HepG2 (cell line): ENCODE results near the gene KIAA0040. TPM values are rescaled to one million over a fixed set of nuclear protein-coding genes. Genes with fewer than 3 reads are reported as not detected.

Experiments
- ATAC-seq: fragments of 200-7000 bp; cut with Tn5 transposase; 3 replicates; pipeline ENCODE4 v1.9.1; 2020; ENCODE audit warnings: mild to moderate bottlenecking, moderate library complexity
- BruUV-seq: library from RNA; stranded (reverse); fragments of 400-500 nt; replicated peaks from 2 replicates; lab custom pipeline; 2021; lab: Mats Ljungman, UMichigan
- CTCF ChIA-PET: fragments of 300-600 bp; formaldehyde crosslinking; extraction: SDS; loops from one replicate; lab custom pipeline; 2021; ENCODE audit warnings: low total read pairs, inconsistent platforms, low intra/inter-chr PET ratio; lab: Yijun Ruan, JAX
- POLR2A ChIA-PET: fragments of 350-600 bp; sonication (Branson Sonifier 250); formaldehyde crosslinking; loops from one replicate; lab custom pipeline; 2020; ENCODE audit warnings: antibody characterized with exemption, inconsistent platforms; lab: Yijun Ruan, JAX
- DNase-seq: peaks from one replicate; pipeline ENCODE4 v3.0.0-alpha.2; 2015; ENCODE audit warnings: low spot score
- FAIRE-seq: peaks from 3 replicates; lab custom pipeline; 2011; peaks lifted over from hg19 to GRCh38; lab: Jason Lieb, UNC
- H2AFZ ChIP-seq: one replicate; pipeline ENCODE4 v1.6.1; 2011; ENCODE audit warnings: low read length, inconsistent platforms
- H3K27ac ChIP-seq: fragments of 300-600 bp; 3 replicates; pipeline ENCODE4 v1.8.0; 2011; ENCODE audit warnings: mixed run types, mild to moderate bottlenecking, mixed read lengths, low read length, inconsistent platforms; ENCODE audit not compliant: insufficient read depth; ENCODE audit errors: extremely low read length
- H3K27me3 ChIP-seq, 2 experiments: fragments of 200-600 bp in 1 of 2; 2 replicates in 1 of 2; 3 replicates in 1 of 2; pipeline versions ENCODE4 v1.6.0 to v1.8.0; 2011; ENCODE audit warnings: low read length in 2 of 2, mild to moderate bottlenecking in 2 of 2, moderate library complexity in 2 of 2, inconsistent platforms in 1 of 2; ENCODE audit not compliant: insufficient read depth in 2 of 2, control insufficient read depth in 1 of 2
- H3K36me3 ChIP-seq, 2 experiments: fragments of 200-600 bp in 1 of 2; replicated peaks in 1 of 2; 2 replicates in 1 of 2; 3 replicates in 1 of 2; pipeline versions ENCODE4 v1.5.1 to v1.8.0; 2011; ENCODE audit warnings: low read length in 2 of 2, inconsistent platforms in 1 of 2; ENCODE audit not compliant: insufficient read depth in 2 of 2, control insufficient read depth in 1 of 2
- H3K4me1 ChIP-seq: 2 replicates; pipeline ENCODE4 v1.5.1; 2012; ENCODE audit warnings: low read length, inconsistent platforms; ENCODE audit not compliant: insufficient read depth
- H3K4me2 ChIP-seq: 2 replicates; pipeline ENCODE4 v1.6.0; 2011; ENCODE audit warnings: low read depth, low read length, inconsistent platforms
- H3K4me3 ChIP-seq, 3 experiments: fragments of 200-600 bp in 1 of 3; sonication (generic), shearing (Covaris generic) in 1 of 3; replicated peaks in 1 of 3; 2 replicates each; pipeline ENCODE4 v1.5.1; 2011 to 2016; ENCODE audit warnings: low read length in 3 of 3, inconsistent platforms in 2 of 3, low read depth in 2 of 3, mild to moderate bottlenecking in 2 of 3, control low read depth in 1 of 3, mixed read lengths in 1 of 3; ENCODE audit not compliant: insufficient read depth in 1 of 3
- H3K79me2 ChIP-seq: one replicate; pipeline ENCODE4 v1.6.1; 2011; ENCODE audit warnings: low read length, inconsistent platforms; ENCODE audit not compliant: insufficient read depth
- H3K9ac ChIP-seq: 2 replicates; pipeline ENCODE4 v1.6.0; 2011; ENCODE audit warnings: mild to moderate bottlenecking, low read depth, low read length, inconsistent platforms; ENCODE audit not compliant: insufficient read depth
- H3K9me3 ChIP-seq: 2 replicates; pipeline ENCODE4 v1.5.1; 2012; ENCODE audit warnings: mild to moderate bottlenecking, low read length
- H4K20me1 ChIP-seq: 2 replicates; pipeline ENCODE4 v1.6.0; 2011; ENCODE audit warnings: inconsistent platforms, mild to moderate bottlenecking, low read length, moderate library complexity; ENCODE audit not compliant: insufficient read depth
- CREB1 ChIP-seq, 2 experiments: fragments of 450-650 bp in 1 of 2; IDR thresholded peaks; 2 replicates each; pipeline ENCODE4 v1.6.1; 2016 to 2017; ENCODE audit warnings: control low read depth in 1 of 2, mild to moderate bottlenecking in 1 of 2, missing compliant biosample characterization in 1 of 2, missing genetic modification characterization in 1 of 2
- JARID2 ChIP-seq: sonication (generic); formaldehyde crosslinking; IDR thresholded peaks from 2 replicates; pipeline ENCODE4 v1.8.1; 2023; ENCODE audit warnings: missing genetic modification reagents, inconsistent platforms; ENCODE audit not compliant: insufficient replicate concordance
- MEIS2 ChIP-seq: sonication (generic); formaldehyde crosslinking; IDR thresholded peaks from 2 replicates; pipeline ENCODE4 v1.9.0; 2021; ENCODE audit warnings: mild to moderate bottlenecking, missing genetic modification reagents
- SMAD1 ChIP-seq: sonication (generic); formaldehyde crosslinking; IDR thresholded peaks from 2 replicates; pipeline ENCODE4 v1.4.0; 2020; ENCODE audit warnings: missing genetic modification reagents, low read depth, mild to moderate bottlenecking, borderline replicate concordance
- TGIF2 ChIP-seq: IDR thresholded peaks from 2 replicates; pipeline ENCODE4 v1.6.1; 2016; ENCODE audit warnings: control low read depth, missing compliant biosample characterization
- ZBTB3 ChIP-seq: sonication (generic); formaldehyde crosslinking; IDR thresholded peaks from 2 replicates; pipeline ENCODE4 v1.4.0; 2020; ENCODE audit warnings: low read depth, mild to moderate bottlenecking, moderate library complexity, missing genetic modification reagents, borderline replicate concordance
- ZNF317 ChIP-seq: sonication (generic); formaldehyde crosslinking; IDR thresholded peaks from 2 replicates; pipeline ENCODE4 v1.5.0; 2020; ENCODE audit warnings: mild to moderate bottlenecking, missing genetic modification reagents
- ZNF496 ChIP-seq: sonication (generic); formaldehyde crosslinking; IDR thresholded peaks from 2 replicates; pipeline ENCODE4 v1.8.1; 2023; ENCODE audit warnings: mild to moderate bottlenecking, moderate library complexity, missing genetic modification reagents; ENCODE audit not compliant: insufficient replicate concordance
- ZNF737 ChIP-seq: sonication (generic); formaldehyde crosslinking; IDR thresholded peaks from 2 replicates; pipeline ENCODE4 v1.5.0; 2020; ENCODE audit warnings: missing genetic modification reagents, mild to moderate bottlenecking, borderline replicate concordance
- ZNF780A ChIP-seq: sonication (generic); formaldehyde crosslinking; IDR thresholded peaks from 2 replicates; pipeline ENCODE4 v1.8.0; 2022; ENCODE audit warnings: mild to moderate bottlenecking, missing genetic modification reagents, moderate library complexity
- WGBS: methylation state at CpG from one replicate; pipeline ENCODE4 v1.1.6; 2017; ENCODE audit warnings: low lambda C conversion rate; 5-methylcytosine and 5-hydroxymethylcytosine counted together
- in situ Hi-C: cut with HindIII; loops from 2 replicates; pipeline ENCODE4 v1.10.0; 2017; ENCODE audit warnings: low pct_unique_long_range_greater_than_20kb; ENCODE audit not compliant: extremely low pct_ligation_motif_present
- intact Hi-C: fragments of 100-400 bp; cut with micrococcal nuclease; formaldehyde crosslinking; loops from one replicate; pipeline ENCODE4 v1.10.0; 2022; ENCODE audit not compliant: unreplicated experiment
- polyA plus RNA-seq, 8 experiments: library from polyadenylated mRNA; depleted of rRNA in 3 of 8; stranded (reverse) in 7 of 8; unstranded in 1 of 8; fragments of >200 nt; fragmentation: Illumina TruSeq in 4 of 8; extraction: Trizol in 4 of 8; gene quantifications; 2 replicates each; pipeline versions ENCODE4 v1.2.1 to v1.2.3, GENCODE V29; 2011 to 2016; ENCODE audit warnings: low read depth in 4 of 8, missing spikeins in 1 of 8, mixed read lengths in 1 of 8; ENCODE audit not compliant: insufficient read depth in 1 of 8
- total RNA-seq, 5 experiments: library from RNA; depleted of rRNA; stranded (reverse); fragments of >200 nt; fragmentation: Illumina TruSeq; extraction: Trizol; gene quantifications; 2 replicates each; pipeline ENCODE4 v1.2.3, GENCODE V29; 2016; ENCODE audit warnings: low read depth in 1 of 5
- TF ChIP-seq, protein P1 (sequence below): IDR thresholded peaks from 2 replicates; pipeline ENCODE4 v1.6.1; 2016; ENCODE audit warnings: mild to moderate bottlenecking, missing biosample characterization, missing genetic modification reagents

Gene KIAA0040
- total and polyA plus RNA-seq, 2 of the 13 experiments (the other 11 are each of a cell fraction or from before 2014, with no cell fraction given) = 0.24 to 0.26 TPM

DNA sequence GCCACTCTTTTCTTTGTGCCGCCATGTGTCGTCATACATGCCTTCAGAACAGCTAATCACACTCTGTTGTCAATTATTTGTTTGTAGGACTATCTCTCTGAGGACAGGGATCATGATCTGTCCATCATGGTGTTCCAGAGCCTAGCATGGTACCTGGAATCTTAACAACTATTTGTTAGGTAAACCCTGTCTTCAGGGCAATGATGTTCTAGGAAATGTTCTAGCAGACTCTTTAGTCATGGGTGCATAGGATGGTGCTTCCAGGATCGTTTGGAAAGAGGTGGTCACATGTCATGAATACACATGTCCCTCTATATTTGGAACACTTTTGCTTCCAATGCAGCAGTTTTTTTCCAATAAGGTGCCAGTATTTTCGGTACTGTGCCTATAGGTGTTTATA lies 18.2 kb upstream of the KIAA0040 start:
- CTCF ChIA-PET = no interaction called here
- no peak for DNase-seq
- FAIRE-seq = no peak

DNA sequence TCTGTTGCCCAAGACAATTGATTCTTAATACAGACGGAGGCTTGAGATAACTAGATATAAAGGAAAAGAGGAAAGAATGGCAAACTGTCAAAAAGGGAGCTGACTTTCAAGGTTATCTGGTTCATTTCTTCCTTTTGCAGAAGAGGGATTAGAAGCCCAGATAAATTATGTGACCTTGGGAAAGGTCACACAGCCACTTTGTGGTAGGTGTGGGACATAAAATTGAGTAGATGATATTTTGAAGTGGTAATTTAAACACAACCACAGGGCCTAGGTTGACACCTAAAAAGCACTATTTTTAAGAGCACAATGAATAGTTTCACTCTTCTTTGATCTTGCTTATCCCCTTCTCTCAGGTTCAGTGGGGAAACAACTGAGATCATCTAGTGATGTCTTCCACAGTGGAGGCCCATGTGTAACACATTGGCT lies 16.9 kb upstream of the KIAA0040 start:
- no TSS peak for BruUV-seq
- Histone ChIP-seq H3K27ac (no peak overlapping the region), H3K4me1 (no peaks in the 10 kb centered on the region), H3K4me2 (no peak overlapping the region), H3K27me3 (no peaks in the 10 kb centered on the region), H3K9me3 (no peaks in the 10 kb centered on the region), H4K20me1 (no peaks in the 10 kb centered on the region), H2AFZ (no peak overlapping the region), H3K9ac (no peak overlapping the region), H3K79me2 (no peaks in the 10 kb centered on the region), H3K36me3 (no peaks in the 10 kb centered on the region), H3K4me3 (no peak overlapping the region)
- FAIRE-seq = no peak
- WGBS = 3% methylated on average over 1 of the region's 1 CpG
- CTCF ChIA-PET = no interaction called here
- no peak for TF ChIP-seq JARID2 (CRISPR knock-in tag)
- TF ChIP-seq TGIF2 (CRISPR knock-in tag) = no peak
- no peak for TF ChIP-seq ZBTB3 (CRISPR knock-in tag)
- no peak for TF ChIP-seq ZNF737 (CRISPR knock-in tag)
- TF ChIP-seq ZNF317 (CRISPR knock-in tag) = no peak
- TF ChIP-seq, protein P1, sequence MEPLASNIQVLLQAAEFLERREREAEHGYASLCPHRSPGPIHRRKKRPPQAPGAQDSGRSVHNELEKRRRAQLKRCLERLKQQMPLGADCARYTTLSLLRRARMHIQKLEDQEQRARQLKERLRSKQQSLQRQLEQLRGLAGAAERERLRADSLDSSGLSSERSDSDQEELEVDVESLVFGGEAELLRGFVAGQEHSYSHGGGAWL (CRISPR knock-in tag) = no peak
- no peak for TF ChIP-seq ZNF780A (CRISPR knock-in tag)
- TF ChIP-seq ZNF496 (CRISPR knock-in tag) = no peak
- no peak for TF ChIP-seq SMAD1
- no peak for ATAC-seq
- in situ Hi-C loops = no loop called here
- intact Hi-C loops = no loop called here
- POLR2A ChIA-PET = no interaction called here
- no peak for DNase-seq

More for the DNA sequence above, 18.2 kb upstream of the KIAA0040 start:
- Histone ChIP-seq H3K4me3 (no peak overlapping the region), H3K36me3 (no peaks in the 10 kb centered on the region), H3K79me2 (no peaks in the 10 kb centered on the region), H3K9ac (no peak overlapping the region), H3K9me3 (no peaks in the 10 kb centered on the region), H3K4me1 (no peaks in the 10 kb centered on the region), H3K27me3 (no peaks in the 10 kb centered on the region), H2AFZ (no peak overlapping the region), H4K20me1 (no peaks in the 10 kb centered on the region), H3K27ac (no peak overlapping the region), H3K4me2 (no peak overlapping the region)
- in situ Hi-C loops = no loop called here
- 1% methylated on average over 4 of the region's 4 CpGs for WGBS
- POLR2A ChIA-PET = no interaction called here
- TF ChIP-seq CREB1 (IDR thresholded peaks at IDR 0.05) (0 out of 2 replicates have a peak, but pooled peaks have one; percentile 32), CREB1 (CRISPR knock-in tag; IDR thresholded peaks at IDR 0.05) (no peak), MEIS2 (CRISPR knock-in tag) (no peak)
- ATAC-seq = no peak
- BruUV-seq = no TSS peak
- intact Hi-C loops = no loop called here
